Germinal center (tissue), 1 donor: Measurements from ENCODE around the gene DHRS11.
"Not testable (repeated sequence)": the region's sequence is repeated elsewhere in the genome, so short reads cannot be mapped to it uniquely, and the experiment has no call there.

Source experiments
- DNase-seq: peaks from one replicate; pipeline ENCODE4 v3.0.0; 2012; ENCODE audit warnings: mixed read lengths, low spot score

DHRS11 gene

GRCh38 chr17:36593656-36594316 is 2.1 kb downstream of the DHRS11 start:
- no peak for DNase-seq

DNA sequence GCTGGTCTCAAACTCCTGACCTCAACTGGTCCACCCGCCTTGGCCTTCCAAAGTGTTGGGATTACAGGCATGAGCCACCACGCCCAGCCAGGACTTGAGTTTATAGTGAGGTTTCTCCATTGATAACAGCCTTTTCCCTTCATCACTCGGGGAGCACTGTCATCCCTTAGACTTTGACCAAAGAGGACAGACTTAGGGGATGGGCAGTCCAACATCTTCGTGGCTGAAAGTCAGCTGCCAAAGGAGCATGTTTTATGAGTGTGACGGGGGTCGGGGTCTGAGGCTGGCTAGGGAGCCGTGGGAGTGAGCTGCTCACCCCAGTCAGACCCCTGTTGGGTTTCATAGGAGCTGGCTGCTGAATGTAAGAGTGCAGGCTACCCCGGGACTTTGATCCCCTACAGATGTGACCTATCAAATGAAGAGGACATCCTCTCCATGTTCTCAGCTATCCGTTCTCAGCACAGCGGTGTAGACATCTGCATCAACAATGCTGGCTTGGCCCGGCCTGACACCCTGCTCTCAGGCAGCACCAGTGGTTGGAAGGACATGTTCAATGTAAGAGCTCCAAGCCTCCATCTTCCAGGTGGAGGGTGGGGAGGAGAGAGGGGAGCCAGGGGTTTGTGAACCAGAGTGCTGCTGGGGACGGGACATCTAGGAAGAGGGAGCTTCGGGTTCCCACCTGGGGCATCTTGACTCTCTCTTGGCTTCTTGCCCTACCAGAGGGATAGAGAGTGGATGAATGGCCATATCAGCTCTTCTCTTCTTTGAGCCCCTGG is 3.1 kb downstream of the DHRS11 start:
- DNase-seq = no peak

DNA sequence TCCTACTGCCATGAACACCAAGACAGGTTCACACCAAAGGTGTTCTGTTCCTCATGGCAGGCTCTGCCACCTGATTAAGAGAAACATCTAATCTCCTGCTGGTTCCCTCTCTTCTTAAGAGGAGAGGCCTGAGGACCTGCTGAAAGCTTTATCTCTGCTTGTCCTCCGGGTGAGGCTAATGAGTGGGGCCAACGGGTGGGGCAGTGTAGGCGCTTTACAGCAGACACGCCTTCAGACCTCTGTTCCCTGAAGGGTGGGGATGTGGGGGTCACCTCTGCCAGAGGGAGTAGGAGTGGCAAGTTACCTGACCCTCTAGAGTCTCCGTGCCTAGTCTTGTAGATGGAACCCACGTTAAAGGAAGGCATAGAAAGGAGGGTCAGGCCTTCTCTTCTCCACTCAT is 5.5 kb downstream of the DHRS11 start:
- DNase-seq = no peak

DNA sequence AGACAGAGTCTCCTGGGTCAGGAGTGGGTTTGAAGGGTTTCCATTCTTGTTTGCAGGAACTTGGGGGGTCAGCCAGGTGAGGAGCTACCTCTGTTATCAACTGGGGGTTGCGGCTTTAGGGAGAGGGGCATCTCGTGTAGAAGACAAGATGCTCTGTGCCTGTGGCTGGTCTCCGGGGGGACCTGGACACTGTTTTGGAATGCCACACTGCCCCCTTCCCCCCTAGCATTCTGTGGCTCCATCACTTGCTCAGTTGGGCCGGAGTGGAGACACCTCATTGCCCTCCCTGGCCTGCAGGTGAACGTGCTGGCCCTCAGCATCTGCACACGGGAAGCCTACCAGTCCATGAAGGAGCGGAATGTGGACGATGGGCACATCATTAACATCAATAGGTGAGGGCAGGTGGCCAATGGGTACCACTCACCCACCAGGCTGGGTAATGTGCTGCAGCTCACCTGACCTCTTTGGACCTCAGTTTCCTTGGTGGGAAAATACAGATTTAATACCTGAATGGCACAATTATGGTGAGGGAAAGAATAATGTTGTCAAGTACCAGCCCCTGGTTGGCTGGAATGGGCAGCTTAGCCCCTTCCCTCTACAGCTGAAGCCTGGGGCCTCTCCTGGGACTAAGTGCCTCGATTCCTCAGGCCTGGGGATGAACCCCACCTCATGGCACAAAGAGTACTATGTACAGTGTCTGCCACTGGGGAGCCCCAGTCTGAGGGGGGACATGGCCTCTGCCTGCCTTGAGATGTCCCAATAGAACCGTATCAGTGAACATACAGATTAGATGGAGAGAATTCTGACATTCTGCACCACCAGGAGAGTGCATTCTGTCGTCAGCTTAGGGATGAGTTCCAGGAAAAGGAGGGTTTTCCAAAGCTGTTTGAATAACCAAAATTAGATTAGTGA is 6.4 kb downstream of the DHRS11 start:
- no peak for DNase-seq

DNA sequence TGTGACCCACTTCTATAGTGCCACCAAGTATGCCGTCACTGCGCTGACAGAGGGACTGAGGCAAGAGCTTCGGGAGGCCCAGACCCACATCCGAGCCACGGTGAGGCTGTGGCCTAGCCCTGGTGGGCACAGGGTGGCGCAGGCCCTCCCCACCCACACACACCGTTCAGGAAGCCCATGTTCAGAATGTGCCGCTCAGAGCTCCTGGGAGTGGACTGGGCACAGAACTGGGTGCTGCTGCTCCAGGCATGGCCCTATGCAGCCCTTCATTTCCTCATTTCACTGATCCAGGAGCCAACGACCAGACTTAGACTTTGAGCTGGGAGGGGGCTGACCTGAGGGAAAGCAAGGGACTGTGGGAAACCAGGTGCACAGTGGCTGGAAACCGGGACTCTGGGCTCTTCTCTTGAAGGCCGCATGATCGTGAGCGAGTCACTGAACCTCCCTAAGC is 7.3 kb downstream of the DHRS11 start:
- no peak for DNase-seq

DNA sequence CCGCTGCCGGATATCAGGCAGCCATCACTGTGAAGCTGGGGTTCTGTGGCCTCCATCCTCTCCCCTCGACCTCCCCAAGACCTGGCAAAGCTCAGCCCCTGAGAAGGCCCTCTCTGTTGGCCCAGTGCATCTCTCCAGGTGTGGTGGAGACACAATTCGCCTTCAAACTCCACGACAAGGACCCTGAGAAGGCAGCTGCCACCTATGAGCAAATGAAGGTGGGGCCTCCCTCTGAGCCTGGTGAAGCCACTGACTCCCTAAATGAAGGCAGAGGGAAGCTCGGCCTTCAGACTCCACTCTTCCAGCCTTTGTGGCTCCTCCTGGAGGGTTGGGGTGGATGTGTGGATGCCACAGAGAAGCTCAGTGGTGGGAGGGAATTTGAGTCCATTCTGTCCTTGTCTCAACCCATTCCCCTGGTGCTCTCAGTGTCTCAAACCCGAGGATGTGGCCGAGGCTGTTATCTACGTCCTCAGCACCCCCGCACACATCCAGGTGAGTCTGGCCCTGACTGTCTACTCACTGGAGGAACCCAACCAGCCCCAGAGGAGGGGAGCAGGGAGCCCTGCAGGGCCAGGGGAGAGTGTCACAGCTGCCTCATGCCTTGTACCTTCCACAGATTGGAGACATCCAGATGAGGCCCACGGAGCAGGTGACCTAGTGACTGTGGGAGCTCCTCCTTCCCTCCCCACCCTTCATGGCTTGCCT is 8.0 kb downstream of the DHRS11 start:
- no peak for DNase-seq

DNA sequence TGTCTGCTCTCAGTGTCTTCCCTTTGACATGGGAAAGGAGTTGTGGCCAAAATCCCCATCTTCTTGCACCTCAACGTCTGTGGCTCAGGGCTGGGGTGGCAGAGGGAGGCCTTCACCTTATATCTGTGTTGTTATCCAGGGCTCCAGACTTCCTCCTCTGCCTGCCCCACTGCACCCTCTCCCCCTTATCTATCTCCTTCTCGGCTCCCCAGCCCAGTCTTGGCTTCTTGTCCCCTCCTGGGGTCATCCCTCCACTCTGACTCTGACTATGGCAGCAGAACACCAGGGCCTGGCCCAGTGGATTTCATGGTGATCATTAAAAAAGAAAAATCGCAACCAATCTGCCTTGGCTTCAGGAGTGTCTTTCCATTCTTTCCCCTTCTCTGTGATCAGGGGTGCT is 8.8 kb downstream of the DHRS11 start:
- no peak for DNase-seq

DNA sequence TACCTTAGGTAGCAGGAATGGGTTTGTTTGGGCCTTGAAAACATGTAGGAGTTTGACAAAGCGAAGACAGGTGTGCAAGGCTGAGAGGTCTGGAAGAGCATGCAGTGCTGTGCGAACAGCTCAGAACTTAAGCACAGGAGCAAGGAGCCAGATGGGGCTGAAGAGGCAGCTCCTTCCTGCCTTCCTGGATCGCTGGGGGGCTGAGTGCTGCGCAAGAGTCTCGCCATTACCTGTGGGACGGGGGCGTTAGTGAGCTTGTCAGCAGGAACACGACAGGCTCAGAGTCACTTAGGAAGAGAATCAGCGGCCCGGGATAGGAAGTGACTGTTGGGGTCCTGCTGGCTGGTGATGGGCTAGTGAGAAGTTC is 9.2 kb downstream of the DHRS11 start:
- DNase-seq = no peak

- DNase-seq = peak; percentile 92
These were observed 9.8 kb downstream of the DHRS11 start, which contains the start of gene MRM1 for GRCh38 chr17:36601303-36602029. Gene MRM1, plus strand, starts transcription at chr17:36601583. Its CDS starts 228 bp downstream, at chr17:36601811.

GRCh38 chr17:36602030-36602748 is 10.5 kb downstream of the DHRS11 start:
- DNase-seq = no peak

GRCh38 chr17:36602924-36603384 is 11.3 kb downstream of the DHRS11 start:
- peak; percentile 78 for DNase-seq

DNA sequence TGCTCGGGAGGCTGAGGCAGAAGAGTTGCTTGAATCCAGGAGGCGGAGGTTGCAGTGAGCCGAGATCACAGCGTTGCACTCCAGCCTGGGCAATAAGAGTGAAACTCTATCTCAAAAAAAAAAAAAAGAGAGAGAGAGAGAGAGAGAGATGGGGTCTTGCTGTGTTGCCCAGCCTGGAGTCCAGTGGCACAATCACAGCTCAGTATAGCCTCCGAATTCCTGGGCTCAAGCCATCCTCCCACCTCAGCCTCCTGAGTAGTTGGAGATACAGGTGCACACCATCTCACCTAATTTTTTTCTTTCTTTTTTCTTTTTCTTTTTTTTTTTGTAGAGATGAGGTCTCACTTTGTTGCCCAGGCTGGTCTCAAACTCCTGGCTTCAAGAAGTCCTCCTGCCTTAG is 13.3 kb downstream of the DHRS11 start:
- DNase-seq = not testable (repeated sequence)

DNA sequence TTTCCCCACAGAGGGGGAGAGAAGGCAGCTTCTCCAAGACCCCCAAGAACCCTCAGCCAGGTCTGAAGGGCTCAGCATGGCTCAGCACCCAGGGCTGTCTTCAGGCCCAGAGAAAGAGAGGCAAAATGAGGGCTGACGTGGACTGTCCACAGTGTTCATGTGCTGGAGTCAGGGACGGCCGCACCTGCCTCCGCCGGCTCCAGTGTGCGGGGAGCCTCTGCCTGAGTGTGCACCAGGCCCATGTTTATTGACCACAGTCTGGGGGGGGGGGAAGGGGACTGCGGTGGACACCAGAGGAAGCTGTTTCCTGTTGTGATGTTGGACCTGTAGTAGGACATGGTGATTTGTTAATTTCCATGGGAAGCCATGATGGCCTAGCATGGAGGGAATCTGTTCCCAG is 16.6 kb downstream of the DHRS11 start:
- DNase-seq = no peak

DNA sequence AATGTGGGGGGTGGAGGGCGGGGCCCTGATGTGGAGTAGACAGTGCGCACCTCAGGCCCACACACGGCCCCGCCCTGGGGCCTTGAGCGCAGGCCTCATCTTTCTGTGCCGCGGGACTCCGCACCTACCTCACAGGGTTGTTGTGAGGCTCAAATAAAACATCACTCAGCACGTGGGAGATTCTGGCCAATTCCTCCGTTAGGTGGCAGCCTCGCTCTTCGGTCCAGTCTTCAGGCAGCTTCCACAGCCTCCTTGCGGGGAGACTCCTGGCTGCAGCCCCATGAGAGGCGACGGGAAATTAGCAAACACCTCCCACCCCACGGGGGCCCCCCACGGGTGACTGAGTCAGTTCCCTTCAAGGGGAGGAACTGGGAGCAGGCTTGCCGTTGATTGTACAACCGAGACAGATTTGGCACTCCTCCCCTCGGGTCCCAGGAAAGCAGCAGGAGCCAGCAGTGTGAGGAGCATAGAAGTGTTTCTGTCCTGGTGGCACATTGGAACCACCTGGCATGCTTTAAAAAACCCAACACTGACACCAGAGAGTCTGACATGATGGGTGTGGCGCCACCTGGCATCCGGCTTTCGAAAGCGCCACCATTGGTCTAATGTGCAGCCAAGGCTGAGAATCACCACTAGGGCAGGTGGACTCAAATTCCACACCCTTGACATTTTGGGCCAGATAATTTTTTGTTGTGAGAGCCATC is 17.3 kb downstream of the DHRS11 start:
- DNase-seq = no peak

GRCh38 chr17:36609498-36609862 is 17.8 kb downstream of the DHRS11 start:
- DNase-seq = no peak

DNA sequence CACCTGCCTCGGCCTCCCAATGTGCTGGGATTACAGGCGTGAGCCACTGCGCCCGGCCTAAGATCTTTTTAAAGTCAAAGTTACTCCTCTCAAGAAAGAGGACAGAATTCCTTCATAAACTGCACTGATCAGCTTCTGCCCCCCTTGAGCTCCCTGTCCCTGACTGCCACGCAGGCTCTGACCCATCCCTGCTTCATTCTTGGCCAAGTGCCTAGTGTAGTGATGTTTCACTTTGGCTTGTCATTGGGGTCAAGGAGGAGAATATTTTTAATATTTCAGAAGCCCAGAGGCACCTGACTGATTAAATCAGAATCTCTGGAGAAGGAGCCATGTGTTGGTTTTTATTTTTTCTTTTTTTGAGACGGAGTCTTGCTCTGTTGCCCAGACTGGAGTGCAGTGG is 18.8 kb downstream of the DHRS11 start:
- DNase-seq = no peak

- DNase-seq = no peak
These were observed 19.8 kb downstream of the DHRS11 start for GRCh38 chr17:36611345-36612072.

GRCh38 chr17:36612323-36612722 is 20.6 kb downstream of the DHRS11 start:
- DNase-seq = no peak

DNA sequence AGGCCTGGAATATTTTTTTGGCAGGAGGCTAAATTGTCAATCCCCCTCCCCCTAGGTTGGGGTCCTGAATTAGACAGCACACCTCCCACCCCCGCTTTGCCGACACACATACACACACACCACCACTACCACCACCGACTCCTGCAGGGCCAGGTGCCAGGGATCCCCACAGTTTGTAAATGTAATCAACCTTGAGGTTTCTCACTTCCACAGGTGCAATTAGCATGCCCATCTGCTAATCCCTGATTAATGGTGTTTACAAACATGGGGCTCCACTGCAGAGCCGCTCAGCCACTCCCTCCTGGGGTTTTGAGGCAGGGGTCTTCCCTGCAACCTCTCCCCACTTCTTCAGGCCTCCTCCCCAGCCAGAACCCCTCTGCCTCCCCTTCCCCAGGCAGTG is 21.5 kb downstream of the DHRS11 start:
- no peak for DNase-seq
